IMR-90 (cell line): ENCODE results near the gene FOXI3. TPM values are rescaled to one million over a fixed set of nuclear protein-coding genes. Genes with fewer than 3 reads are reported as not detected.

Experiments used
- ATAC-seq: fragments of 200-7000 bp; cut with Tn5 transposase; 2 replicates; pipeline ENCODE4 v1.9.1; 2020; ENCODE audit warnings: low read depth, mild to moderate bottlenecking, moderate library complexity
- BruUV-seq: library from RNA; stranded (reverse); fragments of 400-500 nt; replicated peaks from 2 replicates; lab custom pipeline; 2021; lab: Mats Ljungman, UMichigan
- CTCF ChIA-PET: fragments of 300-600 bp; formaldehyde crosslinking; extraction: SDS; loops from one replicate; lab custom pipeline; 2021; ENCODE audit warnings: antibody characterized with exemption; lab: Yijun Ruan, JAX
- POLR2A ChIA-PET: fragments of 300-600 bp; sonication (Branson Sonifier 250); formaldehyde crosslinking; loops from one replicate; lab custom pipeline; 2022; ENCODE audit warnings: antibody characterized with exemption; ENCODE audit not compliant: unreplicated experiment; lab: Charles Lee
- DNase-seq: peaks from one replicate; pipeline ENCODE4 v3.0.0; 2013
- H2AFZ ChIP-seq: replicated peaks from 2 replicates; pipeline ENCODE3; 2013; ENCODE audit warnings: low read length, mild to moderate bottlenecking; ENCODE audit not compliant: poor library complexity
- H2AK5ac ChIP-seq: 2 replicates; pipeline ENCODE4 v1.6.1; 2013; ENCODE audit warnings: low read depth, low read length, inconsistent platforms
- H2AK9ac ChIP-seq: replicated peaks from 2 replicates; pipeline ENCODE3; 2013; ENCODE audit warnings: mild to moderate bottlenecking, low read depth, low read length, moderate library complexity; ENCODE audit not compliant: poor library complexity
- H2BK120ac ChIP-seq: 2 replicates; pipeline ENCODE4 v1.6.1; 2013; ENCODE audit warnings: low read depth, low read length, inconsistent platforms
- H2BK15ac ChIP-seq: 3 replicates; pipeline ENCODE4 v1.6.1; 2013; ENCODE audit warnings: low read depth, low read length, inconsistent platforms
- H2BK20ac ChIP-seq: 2 replicates; pipeline ENCODE4 v1.6.1; 2013; ENCODE audit warnings: low read depth, mild to moderate bottlenecking, inconsistent platforms, low read length, moderate library complexity
- H2BK5ac ChIP-seq: 2 replicates; pipeline ENCODE4 v1.6.1; 2013; ENCODE audit warnings: mild to moderate bottlenecking, low read depth, low read length, inconsistent platforms; ENCODE audit not compliant: poor library complexity, severe bottlenecking
- H3K14ac ChIP-seq: replicated peaks from 2 replicates; pipeline ENCODE4 v1.6.1; 2013; ENCODE audit warnings: low read depth, low read length, inconsistent platforms
- H3K18ac ChIP-seq: 2 replicates; pipeline ENCODE4 v1.6.1; 2013; ENCODE audit warnings: low read depth, low read length, control low read depth
- H3K23ac ChIP-seq: 2 replicates; pipeline ENCODE4 v1.6.1; 2013; ENCODE audit warnings: low read depth, low read length, inconsistent platforms
- H3K27ac ChIP-seq: 2 replicates; pipeline ENCODE4 v1.5.1; 2013; ENCODE audit warnings: mild to moderate bottlenecking, control low read depth, low read length; ENCODE audit not compliant: insufficient read depth
- H3K27me3 ChIP-seq: 2 replicates; pipeline ENCODE4 v1.6.1; 2013; ENCODE audit warnings: low read length; ENCODE audit not compliant: control insufficient read depth, insufficient read depth
- H3K36me3 ChIP-seq: 2 replicates; pipeline ENCODE4 v1.6.1; 2013; ENCODE audit warnings: low read length, mixed read lengths; ENCODE audit not compliant: control insufficient read depth, insufficient read depth
- H3K4ac ChIP-seq: 2 replicates; pipeline ENCODE4 v1.6.1; 2013; ENCODE audit warnings: low read depth, low read length, inconsistent platforms
- H3K4me1 ChIP-seq: 2 replicates; pipeline ENCODE4 v1.6.1; 2013; ENCODE audit warnings: low read length, mixed read lengths; ENCODE audit not compliant: control insufficient read depth, insufficient read depth
- H3K4me2 ChIP-seq: 2 replicates; pipeline ENCODE4 v1.6.1; 2013; ENCODE audit warnings: low read depth, mild to moderate bottlenecking, control low read depth, low read length, moderate library complexity
- H3K4me3 ChIP-seq: 2 replicates; pipeline ENCODE4 v1.5.1; 2013; ENCODE audit warnings: low read depth, mild to moderate bottlenecking, control low read depth, low read length, moderate library complexity; ENCODE audit not compliant: insufficient read depth
- H3K56ac ChIP-seq: 2 replicates; pipeline ENCODE4 v1.6.1; 2013; ENCODE audit warnings: low read length, inconsistent platforms; ENCODE audit not compliant: insufficient read depth; ENCODE audit errors: extremely low read depth
- H3K79me1 ChIP-seq, 2 experiments: 2 replicates each; pipeline ENCODE4 v1.6.1; 2013; ENCODE audit warnings: low read length in 2 of 2, inconsistent platforms in 1 of 2, low read depth in 1 of 2
- H3K9ac ChIP-seq: 2 replicates; pipeline ENCODE4 v1.6.1; 2013; ENCODE audit warnings: low read depth, low read length, control low read depth
- H3K9me1 ChIP-seq: 2 replicates; pipeline ENCODE4 v1.6.1; 2013; ENCODE audit warnings: low read length, inconsistent platforms; ENCODE audit not compliant: insufficient read depth
- H3K9me3 ChIP-seq: 2 replicates; pipeline ENCODE4 v1.6.1; 2013; ENCODE audit warnings: low read length; ENCODE audit not compliant: control insufficient read depth, insufficient read depth
- H4K20me1 ChIP-seq: 2 replicates; pipeline ENCODE4 v1.6.1; 2013; ENCODE audit warnings: low read length, inconsistent platforms; ENCODE audit not compliant: insufficient read depth
- H4K5ac ChIP-seq: 2 replicates; pipeline ENCODE4 v1.6.1; 2013; ENCODE audit warnings: mild to moderate bottlenecking, low read depth, low read length, control low read depth
- H4K8ac ChIP-seq, 2 experiments: 2 replicates each; pipeline ENCODE4 v1.6.1; 2013; ENCODE audit warnings: low read depth in 2 of 2, low read length in 2 of 2, control low read depth in 1 of 2, inconsistent platforms in 1 of 2
- H4K91ac ChIP-seq: 2 replicates; pipeline ENCODE4 v1.6.1; 2013; ENCODE audit warnings: low read depth, low read length, inconsistent platforms; ENCODE audit not compliant: insufficient read depth
- BHLHE40 ChIP-seq: fragments of 150-350 bp; IDR thresholded peaks from 2 replicates; pipeline ENCODE4 v1.6.1; 2016; ENCODE audit warnings: mild to moderate bottlenecking, low read depth, low read length
- CEBPB ChIP-seq: IDR thresholded peaks from 2 replicates; pipeline ENCODE4 v1.6.1; 2012; ENCODE audit warnings: low read depth, low read length, improper control_type of control experiment
- CHD1 ChIP-seq: IDR thresholded peaks from 2 replicates; pipeline ENCODE4 v1.6.1; 2012; ENCODE audit warnings: low read depth, low read length, improper control_type of control experiment
- CTCF ChIP-seq: conservative IDR thresholded peaks from 2 replicates; pipeline ENCODE4 v1.5.1; 2012; ENCODE audit warnings: mild to moderate bottlenecking, low read depth, low read length, improper control_type of control experiment
- ELK1 ChIP-seq: fragments of 150-350 bp; IDR thresholded peaks from 2 replicates; pipeline ENCODE4 v1.6.1; 2016; ENCODE audit warnings: low read depth, mild to moderate bottlenecking, low read length, moderate library complexity, borderline replicate concordance
- FOS ChIP-seq: fragments of 150-350 bp; IDR thresholded peaks from 2 replicates; pipeline ENCODE4 v1.6.1; 2016; ENCODE audit warnings: low read depth, low read length
- MAFK ChIP-seq: IDR thresholded peaks from 2 replicates; pipeline ENCODE4 v1.6.1; 2012; ENCODE audit warnings: low read depth, low read length, improper control_type of control experiment
- MAZ ChIP-seq: IDR thresholded peaks from 2 replicates; pipeline ENCODE4 v1.6.1; 2012; ENCODE audit warnings: low read depth, mild to moderate bottlenecking, low read length, improper control_type of control experiment, moderate library complexity, borderline replicate concordance
- MXI1 ChIP-seq: IDR thresholded peaks from 2 replicates; pipeline ENCODE4 v1.6.1; 2012; ENCODE audit warnings: low read depth, mild to moderate bottlenecking, low read length, moderate library complexity, borderline replicate concordance
- NFE2L2 ChIP-seq: fragments of 150-350 bp; IDR thresholded peaks from 2 replicates; pipeline ENCODE4 v1.6.1; 2016; ENCODE audit warnings: low read depth, mild to moderate bottlenecking, low read length
- POLR2A ChIP-seq: IDR thresholded peaks from 2 replicates; pipeline ENCODE4 v1.6.1; 2012; ENCODE audit warnings: mild to moderate bottlenecking, low read depth, low read length
- RAD21 ChIP-seq: IDR thresholded peaks from 2 replicates; pipeline ENCODE4 v1.6.1; 2012; ENCODE audit warnings: low read length, improper control_type of control experiment
- RCOR1 ChIP-seq: IDR thresholded peaks from 2 replicates; pipeline ENCODE4 v1.6.1; 2012; ENCODE audit warnings: mild to moderate bottlenecking, low read length, improper control_type of control experiment; ENCODE audit not compliant: insufficient replicate concordance
- RFX5 ChIP-seq: IDR thresholded peaks from 2 replicates; pipeline ENCODE4 v1.8.0; 2012; ENCODE audit warnings: low read depth, mild to moderate bottlenecking, low read length, moderate library complexity
- SMC3 ChIP-seq: fragments of 150-350 bp; IDR thresholded peaks from 2 replicates; pipeline ENCODE4 v1.6.1; 2016; ENCODE audit warnings: low read depth, mild to moderate bottlenecking, antibody characterized with exemption, low read length, moderate library complexity
- USF2 ChIP-seq: fragments of 150-350 bp; IDR thresholded peaks from 2 replicates; pipeline ENCODE4 v1.6.1; 2017; ENCODE audit warnings: mild to moderate bottlenecking, antibody characterized with exemption, low read length, low read depth
- WGBS, 2 experiments: methylation state at CpG; one replicate each; pipeline versions ENCODE4 v1.1.5 to v1.1.7; 2013; ENCODE audit warnings: missing lambda C conversion rate in 2 of 2; ENCODE audit not compliant: insufficient read length in 1 of 2; ENCODE audit errors: extremely low coverage in 2 of 2; 5-methylcytosine and 5-hydroxymethylcytosine counted together
- dilution Hi-C: fragments of 300-500 bp; cut with HindIII; formaldehyde crosslinking; loops from one replicate; pipeline ENCODE4 v1.14.3; 2018; ENCODE audit warnings: low sequenced_read_pairs; ENCODE audit not compliant: unreplicated experiment
- in situ Hi-C: fragments of 300-500 bp; cut with MboI; formaldehyde crosslinking; loops from 3 replicates; pipeline ENCODE4 v1.14.3; 2019; ENCODE audit warnings: low sequenced_read_pairs, inconsistent platforms, mixed read lengths
- intact Hi-C: fragments of 100-400 bp; cut with micrococcal nuclease; formaldehyde crosslinking; loops from 2 replicates; pipeline ENCODE4 v1.10.0; 2022
- polyA plus RNA-seq, 3 experiments: library from polyadenylated mRNA; depleted of rRNA; stranded (reverse); fragments of >200 nt; gene quantifications; 2 replicates each; pipeline ENCODE4 v1.2.3, GENCODE V29; 2012; ENCODE audit warnings: low replicate concordance in 1 of 3
- total RNA-seq: library from RNA; depleted of rRNA; stranded (reverse); fragments of >200 nt; gene quantifications from 2 replicates; pipeline ENCODE4 v1.2.3, GENCODE V29; 2012

The FOXI3 gene
- total and polyA plus RNA-seq, 2 of the 4 experiments (the other 2 are of a cell fraction): not detected

GRCh38 chr2:88464153-88464552 is 11.7 kb upstream of the FOXI3 start:
- H2BK120ac ChIP-seq: no peak overlapping the region
- H3K27ac ChIP-seq: no peak overlapping the region
- no peak overlapping the region for H2BK5ac ChIP-seq
- H3K4me3 ChIP-seq: no peak overlapping the region
- no peak overlapping the region for H3K56ac ChIP-seq
- dilution Hi-C loops (no loop called here), in situ Hi-C loops (no loop called here), intact Hi-C loops (no loop called here)
- no peak overlapping the region for H2AK9ac ChIP-seq
- POLR2A ChIA-PET: no interaction called here
- H2AK5ac ChIP-seq: no peak overlapping the region
- H2BK15ac ChIP-seq: no peak overlapping the region
- H3K14ac ChIP-seq: no peak overlapping the region
- BruUV-seq: no TSS peak
- no CpG with 5 or more reads among the region's 5 CpGs for WGBS, 2 experiments
- H3K4ac ChIP-seq: no peak overlapping the region
- no peak overlapping the region for H4K5ac ChIP-seq
- no peak overlapping the region for H3K9ac ChIP-seq
- no peaks in the 10 kb centered on the region for H3K4me1 ChIP-seq
- no peak overlapping the region for H3K23ac ChIP-seq
- TF ChIP-seq CEBPB (no peak), CHD1 (no peak), MXI1 (no peak), MAZ (no peak), FOS (no peak), SMC3 (no peak), RCOR1 (no peak), USF2 (no peak), RFX5 (no peak), CTCF (no peak), NFE2L2 (no peak), ELK1 (no peak), MAFK (no peak), RAD21 (no peak), POLR2A (no peak), BHLHE40 (no peak)
- no peaks in the 10 kb centered on the region for H3K9me3 ChIP-seq
- DNase-seq: no peak
- H3K18ac ChIP-seq: no peak overlapping the region
- no peaks in the 10 kb centered on the region for H3K79me1 ChIP-seq
- H4K8ac ChIP-seq: no peak overlapping the region
- ATAC-seq: no peak
- CTCF ChIA-PET: no interaction called here
- peaks cover 2% of the 10 kb centered on the region; the same call in 1 of the 2 replicates for H3K27me3 ChIP-seq
- no peak overlapping the region for H3K4me2 ChIP-seq
- no peaks in the 10 kb centered on the region for H4K20me1 ChIP-seq
- H2AFZ ChIP-seq: no peak overlapping the region
- H2BK20ac ChIP-seq: no peak overlapping the region
- no peak overlapping the region for H4K91ac ChIP-seq
- no peaks in the 10 kb centered on the region for H3K36me3 ChIP-seq
- no peaks in the 10 kb centered on the region for H3K9me1 ChIP-seq
